ENCODE data around the gene NR4A2.
"Not testable (repeated sequence)": the region's sequence is repeated elsewhere in the genome, so short reads cannot be mapped to it uniquely, and the experiment has no call there.

NR4A2 gene

DNA sequence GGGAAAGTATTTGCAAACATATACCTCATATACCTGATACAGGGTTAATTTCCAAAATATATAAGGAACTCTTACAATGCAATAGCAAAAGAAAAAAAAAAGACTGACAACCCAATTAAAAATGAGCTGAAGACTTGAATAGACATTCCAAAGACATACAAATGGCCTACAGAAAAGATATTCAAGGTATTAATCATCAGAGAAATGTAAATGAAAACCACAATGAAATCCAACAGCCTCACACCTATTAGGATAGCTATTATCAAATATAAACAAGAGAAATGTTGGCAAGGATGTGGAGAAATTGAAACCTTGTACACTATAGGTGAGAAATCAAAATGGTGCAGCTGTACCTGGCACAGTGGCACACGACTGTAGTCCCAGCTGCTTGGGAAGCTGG is 25.7 kb downstream of the NR4A2 start:
- H3K27me3 ChIP-seq (ENCODE audit: insufficient read depth, low read depth), result no peaks in the 10 kb centered on the region
- H3K36me3 ChIP-seq (ENCODE audit: insufficient read depth), result no peaks in the 10 kb centered on the region
- no peak overlapping the region for H3K4me2 ChIP-seq
- H3K9ac ChIP-seq, result no peak overlapping the region
- H4K20me1 ChIP-seq (ENCODE audit: insufficient read depth), result no peaks in the 10 kb centered on the region
- no peak overlapping the region for H3K4me3 ChIP-seq (IDR thresholded peaks at IDR 0.05; ENCODE audit: insufficient read depth, low read depth, low read length)
- H3K79me2 ChIP-seq (ENCODE audit: insufficient read depth, low read depth), result no peaks in the 10 kb centered on the region
- H3K27ac ChIP-seq, result no peak overlapping the region
- no peaks in the 10 kb centered on the region for H3K4me1 ChIP-seq (ENCODE audit: low read depth, poor library complexity, severe bottlenecking)
- TF ChIP-seq, protein P1, sequence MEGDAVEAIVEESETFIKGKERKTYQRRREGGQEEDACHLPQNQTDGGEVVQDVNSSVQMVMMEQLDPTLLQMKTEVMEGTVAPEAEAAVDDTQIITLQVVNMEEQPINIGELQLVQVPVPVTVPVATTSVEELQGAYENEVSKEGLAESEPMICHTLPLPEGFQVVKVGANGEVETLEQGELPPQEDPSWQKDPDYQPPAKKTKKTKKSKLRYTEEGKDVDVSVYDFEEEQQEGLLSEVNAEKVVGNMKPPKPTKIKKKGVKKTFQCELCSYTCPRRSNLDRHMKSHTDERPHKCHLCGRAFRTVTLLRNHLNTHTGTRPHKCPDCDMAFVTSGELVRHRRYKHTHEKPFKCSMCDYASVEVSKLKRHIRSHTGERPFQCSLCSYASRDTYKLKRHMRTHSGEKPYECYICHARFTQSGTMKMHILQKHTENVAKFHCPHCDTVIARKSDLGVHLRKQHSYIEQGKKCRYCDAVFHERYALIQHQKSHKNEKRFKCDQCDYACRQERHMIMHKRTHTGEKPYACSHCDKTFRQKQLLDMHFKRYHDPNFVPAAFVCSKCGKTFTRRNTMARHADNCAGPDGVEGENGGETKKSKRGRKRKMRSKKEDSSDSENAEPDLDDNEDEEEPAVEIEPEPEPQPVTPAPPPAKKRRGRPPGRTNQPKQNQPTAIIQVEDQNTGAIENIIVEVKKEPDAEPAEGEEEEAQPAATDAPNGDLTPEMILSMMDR (conservative IDR thresholded peaks at IDR 0.05; ENCODE audit: low read depth, low read length), result no peak
- H2AFZ ChIP-seq (ENCODE audit: low read depth), result no peak overlapping the region

DNA sequence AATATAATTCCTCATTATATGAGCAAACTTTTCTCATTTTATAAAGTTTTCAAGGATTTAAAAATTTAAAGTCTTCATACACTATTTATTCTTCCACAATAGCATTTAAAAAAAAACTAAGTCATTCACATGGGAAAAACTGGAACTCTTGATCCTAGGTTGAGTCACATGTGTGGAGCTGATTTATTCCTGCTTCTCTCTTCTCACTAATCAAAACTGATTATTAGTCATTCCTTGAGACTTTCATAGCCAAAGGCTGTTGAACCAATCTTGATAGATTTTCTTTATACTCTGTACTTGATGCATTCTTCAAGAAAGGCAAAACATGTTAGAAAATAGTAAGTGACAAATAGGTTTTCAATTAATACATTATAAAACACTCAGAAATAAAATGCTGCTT is 27.4 kb downstream of the NR4A2 start:
- Histone ChIP-seq H3K27me3 (ENCODE audit: insufficient read depth, low read depth) (no peaks in the 10 kb centered on the region), H3K9ac (no peak overlapping the region), H4K20me1 (ENCODE audit: insufficient read depth) (no peaks in the 10 kb centered on the region), H2AFZ (ENCODE audit: low read depth) (no peak overlapping the region), H3K4me2 (no peak overlapping the region), H3K4me1 (ENCODE audit: low read depth, poor library complexity, severe bottlenecking) (no peaks in the 10 kb centered on the region), H3K4me3 (IDR thresholded peaks at IDR 0.05; ENCODE audit: insufficient read depth, low read depth, low read length) (no peak overlapping the region), H3K27ac (no peak overlapping the region), H3K36me3 (ENCODE audit: insufficient read depth) (no peaks in the 10 kb centered on the region), H3K79me2 (ENCODE audit: insufficient read depth, low read depth) (no peaks in the 10 kb centered on the region)
- TF ChIP-seq, protein P1 (conservative IDR thresholded peaks at IDR 0.05; ENCODE audit: low read depth, low read length), result no peak

DNA sequence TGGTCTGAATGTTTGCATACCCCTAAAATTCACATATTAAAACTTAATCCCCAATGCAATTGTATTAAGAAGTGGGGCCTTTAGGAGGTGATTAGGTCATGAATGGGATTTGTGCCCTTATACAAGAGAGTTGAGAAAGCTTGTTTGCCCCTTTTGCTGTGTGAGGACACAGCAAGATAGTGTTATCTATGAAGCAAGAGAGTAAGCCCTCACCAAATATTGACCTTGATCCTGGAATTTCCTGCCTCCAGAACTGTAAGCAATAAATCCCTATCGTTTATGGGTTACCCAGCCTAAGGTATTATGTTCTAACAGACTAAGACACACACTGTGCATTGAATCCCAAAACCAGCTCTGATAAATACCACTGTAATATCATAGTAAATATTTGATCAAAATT is 32.2 kb downstream of the NR4A2 start:
- Histone ChIP-seq H3K79me2 (ENCODE audit: insufficient read depth, low read depth) (no peaks in the 10 kb centered on the region), H2AFZ (ENCODE audit: low read depth) (no peak overlapping the region), H3K36me3 (ENCODE audit: insufficient read depth) (no peaks in the 10 kb centered on the region), H3K9ac (no peak overlapping the region), H3K27me3 (ENCODE audit: insufficient read depth, low read depth) (no peaks in the 10 kb centered on the region), H3K4me3 (IDR thresholded peaks at IDR 0.05; ENCODE audit: insufficient read depth, low read depth, low read length) (no peak overlapping the region), H3K4me2 (no peak overlapping the region), H3K4me1 (ENCODE audit: low read depth, poor library complexity, severe bottlenecking) (no peaks in the 10 kb centered on the region), H3K27ac (no peak overlapping the region), H4K20me1 (ENCODE audit: insufficient read depth) (no peaks in the 10 kb centered on the region)
- TF ChIP-seq, protein P1 (conservative IDR thresholded peaks at IDR 0.05; ENCODE audit: low read depth, low read length), result no peak

DNA sequence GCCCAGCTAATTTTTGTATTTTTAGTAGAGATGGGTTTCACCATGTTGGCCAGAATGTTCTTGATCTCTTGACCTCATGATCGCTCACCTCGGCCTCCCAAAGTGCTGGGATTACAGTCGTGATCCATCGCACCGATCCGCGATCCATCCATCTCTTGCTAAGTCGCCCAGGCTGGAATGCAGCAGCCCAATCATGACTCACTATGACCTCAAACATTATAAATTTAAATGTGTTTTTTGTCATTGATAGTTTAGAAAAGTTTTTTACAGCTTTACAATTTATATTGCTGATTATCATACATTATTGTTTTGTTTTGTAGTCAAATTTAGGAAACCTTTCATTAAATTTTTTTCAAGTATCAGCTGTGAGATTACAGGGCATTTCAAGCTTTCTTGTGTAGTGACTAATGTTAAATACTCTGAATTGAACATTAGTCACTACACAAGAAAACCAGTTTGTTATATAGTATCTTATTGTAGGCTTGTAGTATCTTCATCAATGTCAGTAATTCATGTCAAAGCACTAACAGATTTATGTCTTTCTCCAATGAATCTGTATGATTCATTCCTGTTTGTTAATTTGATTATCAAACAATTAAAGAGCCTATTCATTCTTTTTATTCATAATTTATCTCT is 37.5 kb downstream of the NR4A2 start:
- TF ChIP-seq, protein P1 (conservative IDR thresholded peaks at IDR 0.05; ENCODE audit: low read depth, low read length), result no peak
- no peak overlapping the region for H3K4me2 ChIP-seq
- H3K4me3 ChIP-seq (IDR thresholded peaks at IDR 0.05; ENCODE audit: insufficient read depth, low read depth, low read length), result no peak overlapping the region
- no peaks in the 10 kb centered on the region for H3K27me3 ChIP-seq (ENCODE audit: insufficient read depth, low read depth)
- no peak overlapping the region for H3K27ac ChIP-seq
- no peaks in the 10 kb centered on the region for H3K36me3 ChIP-seq (ENCODE audit: insufficient read depth)
- H3K79me2 ChIP-seq (ENCODE audit: insufficient read depth, low read depth), result no peaks in the 10 kb centered on the region
- no peak overlapping the region for H3K9ac ChIP-seq
- H3K4me1 ChIP-seq (ENCODE audit: low read depth, poor library complexity, severe bottlenecking), result no peaks in the 10 kb centered on the region
- no peak overlapping the region for H2AFZ ChIP-seq (ENCODE audit: low read depth)
- H4K20me1 ChIP-seq (ENCODE audit: insufficient read depth), result no peaks in the 10 kb centered on the region

DNA sequence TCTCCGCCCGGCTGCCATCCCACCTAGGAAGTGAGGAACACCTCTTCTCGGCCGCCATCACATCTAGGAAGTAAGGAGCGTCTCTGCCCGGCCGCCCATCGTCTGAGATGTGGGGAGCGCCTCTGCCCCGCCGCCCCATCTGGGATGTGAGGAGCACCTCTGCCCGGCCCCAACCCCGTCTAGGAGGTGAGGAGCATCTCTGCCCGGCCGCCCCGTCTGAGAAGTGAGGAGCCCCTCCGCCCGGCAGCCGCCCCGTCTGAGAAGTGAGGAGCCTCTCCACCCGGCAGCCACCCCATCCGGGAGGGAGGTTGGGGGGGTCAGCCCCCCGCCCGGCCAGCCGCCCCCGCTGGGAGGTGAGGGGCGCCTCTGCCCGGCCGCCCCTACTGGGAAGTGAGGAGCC is 39.1 kb downstream of the NR4A2 start:
- not testable (repeated sequence) for H3K4me2 ChIP-seq; H2AFZ ChIP-seq (ENCODE audit: low read depth); H3K4me3 ChIP-seq (IDR thresholded peaks at IDR 0.05; ENCODE audit: insufficient read depth, low read depth, low read length); H3K79me2 ChIP-seq (ENCODE audit: insufficient read depth, low read depth); H3K27me3 ChIP-seq (ENCODE audit: insufficient read depth, low read depth); H3K9ac ChIP-seq; H3K27ac ChIP-seq; H3K36me3 ChIP-seq (ENCODE audit: insufficient read depth); H4K20me1 ChIP-seq (ENCODE audit: insufficient read depth); H3K4me1 ChIP-seq (ENCODE audit: low read depth, poor library complexity, severe bottlenecking)

Data from KMS-11 (cell line).